SU-DHL-6 (cell line): ENCODE results near the gene DCTN1.

ENCODE experiments used
- H2AFZ ChIP-seq: fragments of 200-600 bp; sonication (generic); 2 replicates; pipeline ENCODE4 v1.6.1; 2014; ENCODE audit warnings: low read depth, mild to moderate bottlenecking, moderate library complexity, mixed read lengths, antibody characterized with exemption, low read length; ENCODE audit not compliant: severe bottlenecking
- H3F3A ChIP-seq: fragments of 200-600 bp; shearing (Covaris generic); 2 replicates; pipeline ENCODE4 v1.6.0; 2016; ENCODE audit warnings: antibody characterized with exemption, mild to moderate bottlenecking; ENCODE audit not compliant: insufficient read depth
- H3K27ac ChIP-seq: fragments of 200-600 bp; sonication (generic); 2 replicates; pipeline ENCODE4 v1.5.1; 2016; ENCODE audit warnings: low read depth, mild to moderate bottlenecking, low read length, moderate library complexity, mixed read lengths
- H3K27me3 ChIP-seq: fragments of 200-600 bp; sonication (generic), shearing (Covaris generic); 2 replicates; pipeline ENCODE4 v1.6.0; 2014; ENCODE audit warnings: mild to moderate bottlenecking, low read length
- H3K36me3 ChIP-seq: fragments of 200-600 bp; sonication (generic); 2 replicates; pipeline ENCODE4 v1.6.1; 2014; ENCODE audit warnings: mild to moderate bottlenecking, low read length, mixed read lengths
- H3K4me2 ChIP-seq: fragments of 300-600, 200-600 bp; shearing (Covaris generic), sonication (generic); 2 replicates; pipeline ENCODE4 v1.6.0; 2014; ENCODE audit warnings: low read length, low read depth, mild to moderate bottlenecking; ENCODE audit not compliant: poor library complexity, severe bottlenecking
- H3K4me3 ChIP-seq: fragments of 200-600 bp; sonication (generic); 2 replicates; pipeline ENCODE4 v1.5.1; 2014; ENCODE audit warnings: antibody characterized with exemption, low read length, mild to moderate bottlenecking, mixed read lengths; ENCODE audit not compliant: insufficient read depth, poor library complexity, severe bottlenecking
- H3K79me2 ChIP-seq: fragments of 200-600 bp; sonication (generic); 2 replicates; pipeline ENCODE4 v1.6.1; 2014; ENCODE audit warnings: mild to moderate bottlenecking, low read length, moderate library complexity; ENCODE audit not compliant: insufficient read depth
- H3K9ac ChIP-seq: fragments of 200-600 bp; sonication (generic); 2 replicates; pipeline ENCODE4 v1.7.0; 2014; ENCODE audit warnings: mild to moderate bottlenecking, low read length
- H3K9me2 ChIP-seq: fragments of 200-600 bp; sonication (generic); replicated peaks from 2 replicates; pipeline ENCODE4 v1.6.1; 2014; ENCODE audit warnings: low read length; ENCODE audit not compliant: insufficient read depth
- H3K9me3 ChIP-seq: fragments of 200-600 bp; sonication (generic); 2 replicates; pipeline ENCODE4 v1.6.1; 2014; ENCODE audit warnings: low read length, mixed read lengths; ENCODE audit not compliant: insufficient read depth
- H4K20me1 ChIP-seq: fragments of 200-600 bp; sonication (generic); 2 replicates; pipeline ENCODE4 v1.6.1; 2014; ENCODE audit warnings: low read depth, mild to moderate bottlenecking, antibody characterized with exemption, low read length, moderate library complexity, mixed read lengths
- CTCF ChIP-seq: fragments of 200-600 bp; sonication (generic); IDR thresholded peaks from one replicate; pipeline ENCODE4 v1.5.1; 2017; ENCODE audit warnings: antibody characterized with exemption, mild to moderate bottlenecking, low read length, moderate library complexity; ENCODE audit not compliant: insufficient read depth, poor library complexity, severe bottlenecking
- EZH2phosphoT487 ChIP-seq: fragments of 200-600 bp; sonication (generic), shearing (Covaris generic); conservative IDR thresholded peaks from 2 replicates; pipeline ENCODE4 v1.6.1; 2018; ENCODE audit warnings: mild to moderate bottlenecking, antibody characterized with exemption, low read length, moderate library complexity, mixed read lengths

Gene DCTN1

GRCh38 chr2:74325815-74326214 is 54.3 kb downstream of the DCTN1 start:
- no peak overlapping the region for H3K27ac ChIP-seq
- no peak overlapping the region for H2AFZ ChIP-seq
- no peaks in the 10 kb centered on the region for H3K9me3 ChIP-seq
- no peak overlapping the region for H3K9ac ChIP-seq
- H4K20me1 ChIP-seq, result no peaks in the 10 kb centered on the region
- no peak overlapping the region for H3K4me2 ChIP-seq
- H3K27me3 ChIP-seq, result no peaks in the 10 kb centered on the region
- H3K4me3 ChIP-seq, result no peak overlapping the region
- H3K79me2 ChIP-seq, result no peaks in the 10 kb centered on the region
- H3K36me3 ChIP-seq, result no peaks in the 10 kb centered on the region
- H3F3A ChIP-seq, result no peaks in the 10 kb centered on the region
- H3K9me2 ChIP-seq, result no peaks in the 10 kb centered on the region
- TF ChIP-seq CTCF (no peak), EZH2phosphoT487 (no peak)

- Histone ChIP-seq H3K27ac (no peak overlapping the region), H3K4me2 (no peak overlapping the region), H4K20me1 (no peaks in the 10 kb centered on the region), H3K9me3 (no peaks in the 10 kb centered on the region), H3K9me2 (no peaks in the 10 kb centered on the region), H2AFZ (no peak overlapping the region), H3F3A (no peaks in the 10 kb centered on the region), H3K9ac (no peak overlapping the region), H3K79me2 (no peaks in the 10 kb centered on the region), H3K27me3 (no peaks in the 10 kb centered on the region), H3K4me3 (peak overlapping the region; percentile 10), H3K36me3 (no peaks in the 10 kb centered on the region)
- no peak for TF ChIP-seq CTCF
- TF ChIP-seq EZH2phosphoT487, result no peak
Observed at GRCh38 chr2:74321737-74322136, 58.4 kb downstream of the DCTN1 start.

GRCh38 chr2:74317701-74318100 is 62.4 kb downstream of the DCTN1 start:
- Histone ChIP-seq H3K9me2 (no peaks in the 10 kb centered on the region), H4K20me1 (no peaks in the 10 kb centered on the region), H3K9me3 (no peaks in the 10 kb centered on the region), H3K36me3 (no peaks in the 10 kb centered on the region), H3K9ac (no peak overlapping the region), H3K4me2 (no peak overlapping the region), H3K79me2 (no peaks in the 10 kb centered on the region), H3F3A (no peaks in the 10 kb centered on the region), H3K27me3 (no peaks in the 10 kb centered on the region), H3K27ac (no peak overlapping the region), H2AFZ (no peak overlapping the region), H3K4me3 (no peak overlapping the region)
- TF ChIP-seq EZH2phosphoT487 (no peak), CTCF (no peak)
